ENCODE results near the gene LHCGR.

GRCh38 chr2:48728840-48729239, 26.7 kb downstream of the LHCGR start:
- TF ChIP-seq CTCF (conservative IDR thresholded peaks at IDR 0.05 in 1 of 2, IDR thresholded peaks at IDR 0.05 in 1 of 2; ENCODE audit: extremely low read depth in 1 of 2, insufficient read depth in 1 of 2, low read depth in 1 of 2, low read length in 2 of 2), result no peak
- TF ChIP-seq EZH2 (IDR thresholded peaks at IDR 0.05; ENCODE audit: borderline replicate concordance, low read length), result no peak
